Renal pelvis (tissue), 12 donors: ENCODE measurements around the gene FICD. TPM values are rescaled to one million over a fixed set of nuclear protein-coding genes. Genes with fewer than 3 reads are reported as not detected.
A peak's percentile ranks its signal among the peaks of the same experiment; 100 is the strongest.
"Not testable (repeated sequence)": the region's sequence is repeated elsewhere in the genome, so short reads cannot be mapped to it uniquely, and the experiment has no call there.

Source experiments
- DNase-seq: peaks from one replicate; pipeline ENCODE4 v3.0.0-alpha.2; 2013
- long read RNA-seq, 16 experiments: transcript quantifications; one replicate each; lab custom pipeline, GENCODE V29; 2026
- polyA plus RNA-seq, 3 donors: library from polyadenylated mRNA; unstranded; fragments of 120-200 nt; gene quantifications; one replicate each; pipeline ENCODE4 v1.2.1, GENCODE V29; 2013; ENCODE audit not compliant: insufficient read length in 3 of 3

Gene FICD
- 1 to 10 TPM; 3.5 to 5.0 (median 3.9) TPM for polyA plus RNA-seq
- long read RNA-seq, donor 1, partial matches to known transcripts, result 0 of 4 reads
- long read RNA-seq, donor 1, other reads (novel, unspliced or antisense), result 0 of 4 reads
- long read RNA-seq, donor 2, partial matches to known transcripts, result 0 of 4 reads
- long read RNA-seq, donor 2, other reads (novel, unspliced or antisense), result 0 of 4 reads
- long read RNA-seq, donor 3, partial matches to known transcripts, result 0 of 1 reads
- long read RNA-seq, donor 3, other reads (novel, unspliced or antisense), result 0 of 1 reads
- long read RNA-seq, donor 4, partial matches to known transcripts, result 0 of 2 reads
- long read RNA-seq, donor 4, other reads (novel, unspliced or antisense), result 0 of 2 reads
- long read RNA-seq, donor 5, result 0 reads
- long read RNA-seq, donor 6, transcript FICD-204 (3 exons, 3,347 nt), result major isoform, 5 of 5 reads
- long read RNA-seq, donor 6, partial matches to known transcripts, result 0 of 5 reads
- long read RNA-seq, donor 6, other reads (novel, unspliced or antisense), result 0 of 5 reads
- long read RNA-seq, donor 7, transcript FICD-204 (3 exons, 3,347 nt), result major isoform, 5 of 6 reads
- long read RNA-seq, donor 7, partial matches to known transcripts, result 0 of 6 reads
- long read RNA-seq, donor 7, other reads (novel, unspliced or antisense), result 0 of 6 reads
- long read RNA-seq, donor 8, partial matches to known transcripts, result 5 of 6 reads
- long read RNA-seq, donor 8, other reads (novel, unspliced or antisense), result 0 of 6 reads
- long read RNA-seq, donor 9, partial matches to known transcripts, result 0 of 3 reads
- long read RNA-seq, donor 9, other reads (novel, unspliced or antisense), result 0 of 3 reads
- long read RNA-seq, donor 10, partial matches to known transcripts, result 0 of 1 reads
- long read RNA-seq, donor 10, other reads (novel, unspliced or antisense), result 0 of 1 reads
- long read RNA-seq, donor 11, partial matches to known transcripts, result 0 of 2 reads
- long read RNA-seq, donor 11, other reads (novel, unspliced or antisense), result 0 of 2 reads
- long read RNA-seq, donor 12, partial matches to known transcripts, result 8 of 11 reads
- long read RNA-seq, donor 12, other reads (novel, unspliced or antisense), result 0 of 11 reads
- long read RNA-seq, donor 13, partial matches to known transcripts, result 0 of 1 reads
- long read RNA-seq, donor 13, other reads (novel, unspliced or antisense), result 0 of 1 reads
- long read RNA-seq, donor 14, result 0 reads
- long read RNA-seq, donor 15, partial matches to known transcripts, result 16 of 25 reads
- long read RNA-seq, donor 15, other reads (novel, unspliced or antisense), result 5 of 25 reads
- long read RNA-seq, donor 16, partial matches to known transcripts, result 0 of 2 reads
- long read RNA-seq, donor 16, other reads (novel, unspliced or antisense), result 0 of 2 reads

DNA sequence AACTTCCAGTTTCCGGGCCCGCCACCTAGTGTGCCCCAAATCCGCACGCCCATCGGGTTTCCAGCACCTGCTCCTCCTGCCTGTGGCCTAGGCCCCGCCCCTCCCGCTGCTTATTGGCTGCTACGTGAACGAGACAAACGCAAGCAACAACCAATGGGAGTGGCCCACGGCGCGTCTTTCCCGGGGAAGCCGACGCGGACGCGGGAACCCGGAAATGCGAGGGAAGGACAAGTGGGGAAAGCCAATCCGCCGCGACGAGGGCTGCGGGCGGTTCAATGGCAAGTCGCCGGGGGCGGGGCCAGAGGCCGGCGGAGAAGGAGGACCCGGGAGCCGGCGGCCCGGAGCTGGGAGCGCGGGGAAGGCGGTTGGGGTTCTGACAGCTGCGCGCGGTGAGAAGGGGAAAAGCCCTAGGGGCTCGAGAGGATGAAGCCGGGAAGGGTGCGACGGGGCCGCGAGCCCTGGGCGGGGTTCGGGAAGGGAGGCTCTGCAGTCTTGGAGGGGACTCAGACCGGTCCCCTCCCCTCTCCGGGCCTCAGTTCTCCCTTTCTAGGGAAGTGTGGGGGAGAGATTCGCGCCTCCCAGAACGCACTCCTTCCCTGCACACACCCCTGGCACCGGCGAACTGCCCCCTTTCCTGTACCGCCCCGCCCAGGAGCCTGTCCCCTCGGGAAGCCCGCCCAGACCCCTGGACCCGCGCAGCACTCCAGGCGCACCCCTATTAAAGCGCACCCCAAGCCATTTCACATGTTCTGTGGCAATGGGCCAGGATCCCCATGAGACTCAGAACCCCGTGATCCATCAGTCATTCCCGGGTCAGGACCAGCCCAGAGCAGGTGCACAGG, at the start of gene FICD:
FICD (plus strand) TSS at position 305 of the 842 bp plus-strand sequence. CDS start 1,696 bp downstream, outside the sequence.
- peak; percentile 99 for DNase-seq

DNA sequence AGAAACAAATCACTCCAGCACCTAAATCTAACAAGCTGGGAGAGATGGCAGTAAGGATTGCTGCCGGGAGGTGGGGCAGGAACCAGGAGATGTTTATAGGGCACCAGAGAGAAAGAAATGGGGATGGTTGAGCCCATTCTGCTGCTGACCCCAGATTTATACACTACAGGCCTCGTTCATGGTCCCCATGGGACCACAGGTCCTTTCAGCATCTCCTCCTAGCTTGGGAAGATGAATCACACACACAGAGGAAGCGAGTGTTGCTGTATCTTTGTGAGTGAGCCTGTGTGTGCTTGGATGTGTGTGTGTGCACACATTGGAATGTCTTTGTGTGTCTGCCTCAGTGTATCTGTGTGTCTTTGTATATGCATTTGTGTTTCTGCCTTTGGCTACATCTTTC, 49.7 kb upstream of the FICD start:
- no peak for DNase-seq

DNA sequence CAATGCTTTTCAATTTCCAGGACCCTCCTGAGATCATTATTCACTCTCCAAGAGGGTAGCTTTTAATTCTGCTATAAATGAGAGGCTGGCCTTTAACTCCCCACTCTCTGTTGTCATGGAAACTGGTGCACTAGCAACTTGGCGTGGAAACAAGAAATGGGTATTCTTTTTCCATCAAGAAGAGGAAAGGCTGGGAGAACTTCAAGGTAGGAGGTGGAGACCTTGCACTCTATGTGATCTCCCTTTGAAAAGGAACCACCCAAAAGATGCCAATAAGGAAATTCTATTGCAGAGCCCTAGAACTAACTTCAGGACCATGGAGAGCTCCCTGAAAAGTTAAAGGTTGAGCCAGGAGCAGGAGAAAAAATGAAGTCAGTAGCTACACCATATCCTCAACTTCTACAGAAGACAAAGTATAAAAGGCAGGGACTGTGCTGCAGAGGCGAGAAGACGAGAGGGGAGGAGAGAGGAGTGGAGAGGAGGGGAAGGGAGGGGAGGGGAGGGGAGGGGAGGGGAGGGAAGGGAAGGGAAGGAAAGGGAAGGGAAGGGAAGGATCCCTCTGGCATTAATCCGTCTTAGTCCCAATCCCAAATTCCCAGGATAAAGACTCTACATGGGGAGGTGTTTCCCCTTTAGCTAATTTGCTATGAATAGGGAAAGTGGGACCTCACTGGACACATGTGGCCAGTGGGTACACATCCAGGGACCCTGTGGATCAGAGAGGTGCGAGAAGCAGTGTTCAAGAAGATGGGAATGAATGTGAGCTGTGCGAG, 46.7 kb upstream of the FICD start:
- peak; percentile 72 for DNase-seq

DNA sequence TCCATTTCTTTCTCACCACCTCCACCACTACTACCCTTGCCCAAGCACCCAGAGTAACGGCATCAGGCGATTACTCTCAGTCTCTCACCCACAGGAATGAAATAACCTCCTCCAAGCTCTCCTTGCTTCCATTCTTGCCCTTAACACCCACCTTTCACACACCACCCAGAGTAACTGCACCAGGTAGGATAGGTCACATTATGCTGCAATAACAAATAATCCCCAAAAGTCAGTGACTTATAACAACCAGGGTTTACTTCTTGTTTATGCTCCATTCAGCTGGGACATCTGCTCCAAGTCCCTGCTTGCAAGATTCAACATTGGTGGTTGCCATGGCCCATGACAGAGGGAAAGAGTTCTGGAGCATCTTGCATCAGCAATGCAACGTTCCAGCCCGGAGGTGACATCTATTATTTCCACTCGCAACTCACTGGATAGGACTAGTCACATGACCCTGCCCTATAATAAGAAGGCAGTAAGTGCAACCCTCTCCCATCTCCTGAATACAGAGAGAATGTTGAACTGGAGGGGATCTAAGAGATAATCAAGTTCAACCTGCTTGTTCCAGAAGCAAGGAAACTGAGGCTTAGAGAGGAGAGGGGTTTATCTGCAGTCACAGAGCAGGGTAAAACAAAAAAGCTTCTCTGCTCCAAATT, 41.5 kb upstream of the FICD start:
- DNase-seq, result no peak

DNA sequence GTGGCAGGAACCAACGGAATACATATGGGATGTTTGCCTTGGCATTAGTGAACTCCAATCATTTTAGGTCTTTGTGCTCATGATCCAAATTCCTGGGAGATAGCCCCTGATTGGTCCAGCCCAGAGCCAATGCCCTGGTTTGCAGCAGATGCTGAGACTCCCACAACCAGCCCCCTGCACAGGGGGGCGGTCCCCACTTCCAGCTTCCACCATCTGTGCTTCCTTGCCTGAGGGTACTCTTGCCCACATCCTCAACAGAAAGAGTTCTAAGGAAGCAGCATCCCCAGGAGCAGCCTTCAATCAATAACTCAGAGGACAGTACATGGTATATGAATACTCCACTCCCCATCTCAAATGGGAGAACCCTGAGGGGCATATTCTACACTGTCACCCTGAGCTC, 39.7 kb upstream of the FICD start:
- no peak for DNase-seq

DNA sequence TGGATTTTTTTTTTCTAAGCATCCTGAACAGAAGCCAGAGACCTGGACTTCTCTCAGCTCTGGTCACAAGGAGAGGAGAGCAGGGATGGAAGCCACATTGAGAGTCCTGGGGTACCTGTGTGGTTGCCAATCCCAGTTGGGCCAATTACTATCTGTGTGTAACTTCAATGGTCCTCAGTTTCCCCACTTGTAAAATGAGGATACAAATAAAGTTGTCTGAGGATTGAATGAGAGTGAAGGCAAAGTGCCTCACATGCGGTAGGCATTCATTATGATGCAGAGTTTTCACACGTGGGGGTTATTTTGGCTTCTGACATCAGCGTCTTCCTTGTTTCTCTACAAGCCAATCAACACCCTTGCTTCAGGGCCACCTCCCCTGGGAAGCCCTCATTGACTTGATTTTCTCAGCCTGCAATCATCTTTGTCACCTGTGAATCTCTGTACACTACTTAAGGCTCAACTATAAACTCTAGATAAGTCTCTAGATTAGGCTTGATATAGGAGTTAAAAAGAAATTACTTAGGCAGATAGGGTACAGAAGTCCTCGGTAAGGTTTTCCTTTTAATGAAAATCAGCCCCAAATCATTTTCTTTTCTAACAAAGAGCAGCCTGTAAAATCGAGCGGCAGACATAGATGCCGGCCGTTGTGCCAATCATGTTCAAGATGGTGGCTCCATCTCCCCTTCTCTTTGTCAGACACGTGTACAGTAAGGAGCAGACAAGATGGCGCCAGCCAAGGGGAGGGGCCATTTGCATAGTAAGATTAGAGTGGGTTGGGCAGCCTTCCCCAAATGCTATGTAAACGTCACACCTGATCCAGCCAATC, 37.8 kb upstream of the FICD start:
- no peak for DNase-seq

DNA sequence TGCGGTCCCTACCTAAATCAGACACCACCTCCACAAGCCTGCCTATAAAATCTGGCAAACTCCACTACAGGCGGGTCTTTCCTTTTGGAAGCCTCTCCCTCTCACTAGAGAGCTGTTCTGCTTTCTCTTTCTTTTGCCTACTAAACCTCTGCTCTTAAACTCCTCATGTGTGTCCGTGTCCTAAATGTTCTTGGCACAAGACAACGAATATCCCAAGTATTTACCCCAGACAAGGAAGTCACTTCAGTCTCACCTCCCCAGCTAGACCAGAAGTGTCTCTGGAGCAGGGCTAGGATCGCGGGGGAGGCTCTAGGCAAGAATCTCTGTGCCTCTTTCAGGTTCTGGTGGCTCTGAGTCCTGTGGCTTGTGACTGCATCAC, 37.2 kb upstream of the FICD start:
- no peak for DNase-seq

DNA sequence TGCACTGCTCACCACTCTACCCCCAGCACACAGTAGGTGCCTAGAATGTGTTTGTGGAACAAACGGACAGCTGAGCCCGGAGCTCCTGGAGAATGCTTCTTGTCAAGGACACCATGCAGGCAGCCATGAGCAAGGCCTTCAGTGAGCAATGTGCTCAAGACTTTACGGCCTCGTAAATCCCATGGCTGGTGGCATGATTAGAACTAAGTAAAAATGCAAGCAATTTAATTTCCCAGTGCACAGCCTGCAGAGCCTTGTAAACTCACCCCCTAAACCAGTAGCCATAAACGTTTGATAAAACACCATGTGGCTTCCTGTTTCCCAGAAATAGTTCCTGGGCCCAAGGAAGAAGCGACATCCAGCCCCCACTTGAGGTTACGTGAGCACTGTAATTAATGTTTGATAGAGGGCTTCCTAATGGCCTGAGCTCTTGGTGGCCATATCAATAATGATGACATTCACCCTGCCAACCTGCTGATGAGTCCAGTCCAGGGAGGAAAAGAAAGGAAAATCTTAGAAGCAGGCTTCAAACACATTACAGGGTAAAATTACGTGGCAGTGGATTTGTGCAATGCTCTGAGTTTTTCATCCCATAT, 36.4 kb upstream of the FICD start:
- DNase-seq, result no peak

DNA sequence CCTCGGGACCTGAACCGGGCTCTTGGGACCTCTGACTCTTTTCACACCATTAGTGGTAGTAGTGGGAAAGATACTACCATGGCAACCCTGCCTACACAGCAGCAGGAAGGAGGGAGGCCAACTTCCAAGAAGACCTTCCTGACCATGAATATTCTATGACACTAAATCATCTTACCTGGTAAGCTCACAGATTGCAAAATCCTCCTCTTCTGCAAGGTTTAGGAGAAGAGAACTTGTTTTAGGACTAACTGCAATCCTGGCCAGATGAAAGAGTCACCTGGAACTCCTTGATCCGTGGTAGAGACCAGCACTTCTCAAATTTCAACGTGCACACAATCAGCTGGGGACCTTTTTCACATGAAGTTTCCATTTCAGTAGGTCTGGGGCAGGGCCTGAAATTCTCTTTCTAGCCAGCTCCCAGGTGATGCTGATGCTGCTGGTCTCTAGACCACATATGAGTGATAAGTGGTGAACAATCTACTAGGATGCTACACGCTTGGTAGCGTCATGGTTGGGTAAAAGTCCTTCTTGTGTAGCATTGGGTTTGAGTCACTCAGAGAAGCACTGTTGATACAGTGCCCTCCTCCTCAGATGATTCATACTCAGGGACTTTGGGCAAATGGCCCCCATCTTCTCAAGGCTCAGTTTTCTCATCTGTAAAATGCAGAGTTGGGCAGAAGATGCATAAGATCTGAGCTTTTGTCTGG, 35.6 kb upstream of the FICD start:
- no peak for DNase-seq

DNA sequence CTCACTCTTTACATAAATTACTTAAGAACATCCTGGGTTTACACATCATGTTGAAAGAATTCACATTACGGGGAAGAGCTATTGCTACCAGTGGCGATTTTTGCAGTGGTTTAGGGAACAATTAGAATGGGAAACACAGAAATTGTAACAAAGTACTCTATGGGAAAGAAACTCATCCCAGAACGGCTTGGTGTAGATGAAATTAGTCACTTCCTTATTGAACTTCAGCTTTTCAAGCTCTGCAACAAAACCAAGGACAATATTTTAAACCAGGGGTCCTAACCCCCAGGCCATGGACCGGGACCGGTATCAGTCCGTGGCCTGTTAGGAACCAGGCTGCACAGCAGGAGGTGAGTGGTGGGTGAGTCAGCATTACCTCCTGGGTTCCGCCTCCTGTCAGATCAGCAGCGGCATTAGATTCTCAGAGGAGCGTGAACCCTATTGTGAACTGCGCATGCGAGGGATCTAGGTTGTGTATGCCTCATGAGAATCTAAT, 32.3 kb upstream of the FICD start:
- DNase-seq, result no peak

DNA sequence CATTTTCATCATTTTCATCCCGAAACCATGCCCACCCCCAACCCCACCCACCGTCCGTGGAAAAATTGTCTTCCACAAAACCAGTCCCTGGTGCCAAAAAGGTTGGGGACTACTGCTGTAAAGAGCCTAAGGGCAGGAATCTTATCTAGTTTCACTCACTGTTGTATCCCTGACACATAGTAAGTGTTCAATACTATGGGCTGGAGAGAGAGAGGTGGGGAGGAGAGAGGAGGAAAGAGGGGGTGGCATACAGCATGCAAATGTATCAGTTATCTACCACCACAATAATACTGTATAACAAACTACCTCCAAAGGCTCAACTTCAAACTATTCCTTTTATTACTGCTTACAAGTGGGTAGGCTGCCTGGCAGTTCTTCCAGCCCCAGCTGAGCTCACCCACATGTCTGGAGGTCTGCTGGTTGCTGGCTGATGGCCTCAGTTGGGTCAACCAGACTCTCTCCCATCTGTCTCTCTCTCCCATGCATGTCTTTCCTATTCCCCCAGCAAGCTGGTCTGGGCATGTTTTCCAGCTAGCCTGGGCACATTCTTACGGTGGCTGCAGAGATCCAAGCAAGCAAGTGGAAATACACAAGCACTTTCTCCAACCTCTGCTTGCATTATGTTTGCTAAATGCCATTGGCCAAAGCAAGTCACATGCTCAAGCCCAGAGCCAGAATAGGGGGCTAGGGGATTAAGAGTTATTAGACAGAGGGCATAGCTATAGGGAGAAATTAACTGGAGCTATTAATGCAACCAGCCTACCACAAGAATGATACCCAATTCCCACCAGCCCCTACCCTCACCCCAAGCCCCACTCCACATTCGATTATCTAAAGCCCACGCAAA, 31.6 kb upstream of the FICD start:
- no peak for DNase-seq

DNA sequence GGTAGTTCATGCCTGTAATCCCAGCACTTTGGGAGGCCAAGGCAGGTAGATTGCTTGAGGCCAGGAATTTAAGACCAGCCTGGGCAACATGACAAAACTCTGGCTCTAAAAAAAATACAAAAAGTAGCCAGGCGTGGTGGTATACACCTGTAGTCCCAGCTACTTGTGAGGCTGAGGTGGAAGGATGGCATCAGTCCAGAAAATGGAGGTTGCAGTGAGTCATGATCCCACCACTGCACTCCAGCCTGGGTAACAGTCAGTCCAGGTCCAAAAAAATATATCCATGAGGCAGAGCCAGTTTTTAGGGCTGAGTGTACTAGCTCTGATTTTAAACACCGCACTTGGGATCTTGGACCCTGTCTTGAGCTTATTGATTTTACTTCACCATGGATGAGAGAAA, 30.6 kb upstream of the FICD start:
- DNase-seq, result no peak

DNA sequence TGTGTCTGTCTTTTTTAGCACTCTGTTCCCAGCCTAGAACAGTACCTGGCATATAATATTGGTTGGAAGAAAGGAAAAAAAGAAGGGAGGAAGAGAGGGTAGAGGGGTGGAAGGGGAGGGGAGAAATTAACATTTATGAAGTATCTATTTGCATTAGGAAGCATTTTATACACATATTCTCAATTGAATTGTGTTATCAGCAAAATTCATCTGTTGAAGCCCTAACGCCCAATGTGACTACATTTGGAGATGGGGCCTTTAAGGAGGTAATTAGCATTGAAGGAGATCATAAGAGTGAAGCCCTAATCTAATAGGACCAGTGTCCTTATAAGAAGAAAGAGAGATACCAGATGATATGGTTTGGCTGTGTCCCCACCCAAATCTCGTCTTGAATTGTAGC, 30.2 kb upstream of the FICD start:
- DNase-seq, result no peak

DNA sequence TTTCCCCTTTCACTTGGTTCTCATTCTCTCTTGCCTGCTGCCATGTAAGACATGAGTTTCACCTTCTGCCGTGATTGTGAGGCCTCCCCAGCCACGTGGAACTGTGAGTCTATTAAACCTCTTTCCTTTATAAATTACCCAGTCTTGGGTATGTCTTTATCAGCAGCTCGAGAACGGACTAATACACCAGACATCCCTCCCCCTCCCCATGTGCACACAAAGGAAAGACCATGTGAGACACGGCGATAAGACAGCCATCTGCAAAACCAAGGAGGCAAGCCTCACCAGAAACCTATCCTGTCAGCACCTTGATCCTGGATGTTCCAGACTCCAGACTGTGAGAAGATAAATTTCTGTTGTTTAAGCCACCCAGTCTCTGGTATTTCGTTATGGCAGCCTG, 29.7 kb upstream of the FICD start:
- not testable (repeated sequence) for DNase-seq

DNA sequence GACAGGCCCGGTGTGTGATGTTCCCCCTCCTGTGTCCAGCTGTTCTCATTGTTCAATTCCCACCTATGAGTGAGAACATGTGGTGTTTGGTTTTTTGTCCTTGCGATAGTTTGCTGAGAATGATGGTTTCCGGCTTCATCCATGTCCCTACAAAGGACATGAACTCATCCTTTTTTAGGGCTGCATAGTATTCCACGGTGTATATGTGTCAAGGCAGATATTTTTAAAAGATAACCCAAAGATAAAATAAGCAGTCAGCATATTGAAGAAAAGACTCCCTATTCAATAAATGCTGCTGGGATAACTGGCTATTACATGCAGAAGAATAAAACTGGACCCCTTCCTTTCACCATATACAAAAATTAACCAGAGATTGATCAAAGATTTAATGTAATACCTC, 28.0 kb upstream of the FICD start:
- DNase-seq, result not testable (repeated sequence)

DNA sequence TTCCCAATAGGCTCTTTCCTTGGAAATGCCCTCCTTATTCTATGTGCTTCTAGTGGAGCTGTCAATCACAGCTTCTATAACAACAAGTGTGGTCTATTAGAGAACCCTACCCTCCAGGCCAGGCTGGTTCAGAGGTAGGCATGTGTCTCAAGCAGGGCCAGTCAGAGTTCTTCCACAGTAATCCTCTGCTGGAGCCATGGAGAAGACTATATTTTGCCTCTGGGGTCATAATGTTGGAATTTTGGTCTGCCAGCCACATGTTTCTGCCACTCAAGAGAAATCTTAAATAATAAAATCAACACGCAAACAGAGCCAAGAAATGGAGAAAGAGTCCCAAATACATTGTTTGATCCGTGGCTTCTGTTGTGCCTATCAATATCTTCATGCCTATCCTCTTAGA, 23.8 kb upstream of the FICD start:
- no peak for DNase-seq
